Gastroesophageal sphincter (tissue), 3 donors: ENCODE measurements around the gene ADAMTS17.

Source experiments
- EP300 ChIP-seq: sonication (generic); formaldehyde crosslinking; IDR thresholded peaks from one replicate; pipeline ENCODE4 v1.6.1; 2017; ENCODE audit warnings: antibody characterized with exemption, mild to moderate bottlenecking
- POLR2A ChIP-seq, 2 donors: fragments of 450-650 bp; IDR thresholded peaks; one replicate each; pipeline ENCODE4 v1.6.1; 2017; ENCODE audit warnings: antibody characterized with exemption in 2 of 2, mild to moderate bottlenecking in 2 of 2, moderate library complexity in 1 of 2
- POLR2AphosphoS5 ChIP-seq: sonication (generic); formaldehyde crosslinking; IDR thresholded peaks from one replicate; pipeline ENCODE4 v1.6.1; 2017; ENCODE audit warnings: antibody characterized with exemption
- TF ChIP-seq, protein P1 (sequence below), 4 experiments: fragments of 200-600 bp in 2 of 4; fragments of 450-650 bp in 2 of 4; sonication (generic) in 1 of 4; IDR thresholded peaks; one replicate each; pipeline ENCODE4 v1.5.1; 2017 to 2019; ENCODE audit warnings: antibody characterized with exemption in 4 of 4, mild to moderate bottlenecking in 2 of 4, moderate library complexity in 2 of 4

DNA sequence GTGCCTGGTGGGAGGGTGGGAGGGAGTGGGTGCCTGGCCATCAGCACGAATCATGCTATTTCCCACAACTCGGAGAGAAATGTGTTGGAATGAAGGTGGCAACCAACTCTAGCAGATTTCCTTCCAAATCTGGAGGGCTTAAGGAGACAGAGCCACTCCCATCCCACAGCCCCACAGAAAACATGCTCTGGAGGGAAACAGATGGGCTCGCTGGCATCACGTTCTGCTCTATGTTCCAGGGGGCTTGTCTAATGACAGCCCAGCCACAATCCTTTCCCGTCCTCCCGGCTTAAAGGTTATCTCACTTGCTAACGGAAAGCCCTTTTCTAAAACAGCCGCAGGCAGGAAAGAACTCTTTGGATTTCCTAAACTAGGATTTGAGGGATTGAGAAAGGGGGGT lies 65.3 kb downstream of the ADAMTS17 start:
- TF ChIP-seq, protein P1, sequence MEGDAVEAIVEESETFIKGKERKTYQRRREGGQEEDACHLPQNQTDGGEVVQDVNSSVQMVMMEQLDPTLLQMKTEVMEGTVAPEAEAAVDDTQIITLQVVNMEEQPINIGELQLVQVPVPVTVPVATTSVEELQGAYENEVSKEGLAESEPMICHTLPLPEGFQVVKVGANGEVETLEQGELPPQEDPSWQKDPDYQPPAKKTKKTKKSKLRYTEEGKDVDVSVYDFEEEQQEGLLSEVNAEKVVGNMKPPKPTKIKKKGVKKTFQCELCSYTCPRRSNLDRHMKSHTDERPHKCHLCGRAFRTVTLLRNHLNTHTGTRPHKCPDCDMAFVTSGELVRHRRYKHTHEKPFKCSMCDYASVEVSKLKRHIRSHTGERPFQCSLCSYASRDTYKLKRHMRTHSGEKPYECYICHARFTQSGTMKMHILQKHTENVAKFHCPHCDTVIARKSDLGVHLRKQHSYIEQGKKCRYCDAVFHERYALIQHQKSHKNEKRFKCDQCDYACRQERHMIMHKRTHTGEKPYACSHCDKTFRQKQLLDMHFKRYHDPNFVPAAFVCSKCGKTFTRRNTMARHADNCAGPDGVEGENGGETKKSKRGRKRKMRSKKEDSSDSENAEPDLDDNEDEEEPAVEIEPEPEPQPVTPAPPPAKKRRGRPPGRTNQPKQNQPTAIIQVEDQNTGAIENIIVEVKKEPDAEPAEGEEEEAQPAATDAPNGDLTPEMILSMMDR (IDR thresholded peaks at IDR 0.05) = no peak
- no peak for TF ChIP-seq POLR2AphosphoS5
- TF ChIP-seq POLR2A (IDR thresholded peaks at IDR 0.05) = no peak
- no peak for TF ChIP-seq EP300
